ENCODE results near the gene SLC37A2.

GRCh38 chr11:125112208-125112604, 49.1 kb downstream of the SLC37A2 start:
- TF ChIP-seq, protein P1, sequence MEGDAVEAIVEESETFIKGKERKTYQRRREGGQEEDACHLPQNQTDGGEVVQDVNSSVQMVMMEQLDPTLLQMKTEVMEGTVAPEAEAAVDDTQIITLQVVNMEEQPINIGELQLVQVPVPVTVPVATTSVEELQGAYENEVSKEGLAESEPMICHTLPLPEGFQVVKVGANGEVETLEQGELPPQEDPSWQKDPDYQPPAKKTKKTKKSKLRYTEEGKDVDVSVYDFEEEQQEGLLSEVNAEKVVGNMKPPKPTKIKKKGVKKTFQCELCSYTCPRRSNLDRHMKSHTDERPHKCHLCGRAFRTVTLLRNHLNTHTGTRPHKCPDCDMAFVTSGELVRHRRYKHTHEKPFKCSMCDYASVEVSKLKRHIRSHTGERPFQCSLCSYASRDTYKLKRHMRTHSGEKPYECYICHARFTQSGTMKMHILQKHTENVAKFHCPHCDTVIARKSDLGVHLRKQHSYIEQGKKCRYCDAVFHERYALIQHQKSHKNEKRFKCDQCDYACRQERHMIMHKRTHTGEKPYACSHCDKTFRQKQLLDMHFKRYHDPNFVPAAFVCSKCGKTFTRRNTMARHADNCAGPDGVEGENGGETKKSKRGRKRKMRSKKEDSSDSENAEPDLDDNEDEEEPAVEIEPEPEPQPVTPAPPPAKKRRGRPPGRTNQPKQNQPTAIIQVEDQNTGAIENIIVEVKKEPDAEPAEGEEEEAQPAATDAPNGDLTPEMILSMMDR (IDR thresholded peaks at IDR 0.05) = no peak
- TF ChIP-seq POLR2A (IDR thresholded peaks at IDR 0.05) = no peak
